Neural progenitor cell (in vitro differentiated cells): ENCODE data around the gene TMEM236. TPM values are rescaled to one million over a fixed set of nuclear protein-coding genes. Genes with fewer than 3 reads are reported as not detected.
A peak's percentile ranks its signal among the peaks of the same experiment; 100 is the strongest.

Experiments used
- DNase-seq: peaks from one replicate; pipeline ENCODE4 v3.0.0-alpha.2; 2016; ENCODE audit warnings: low spot score
- H2AFZ ChIP-seq: fragments of 200-600 bp; sonication (generic); replicated peaks from 2 replicates; pipeline ENCODE4 v1.6.1; 2016; ENCODE audit warnings: antibody characterized with exemption
- H3F3A ChIP-seq: fragments of 200-600 bp; sonication (generic); 2 replicates; pipeline ENCODE4 v1.6.1; 2016; ENCODE audit warnings: antibody characterized with exemption, low read depth
- H3K27ac ChIP-seq: fragments of 200-600 bp; sonication (generic); 2 replicates; pipeline ENCODE4 v1.5.1; 2016; ENCODE audit warnings: mild to moderate bottlenecking
- H3K27me3 ChIP-seq: fragments of 200-600 bp; sonication (generic); 2 replicates; pipeline ENCODE4 v1.6.1; 2016; ENCODE audit warnings: mild to moderate bottlenecking, moderate library complexity
- H3K36me3 ChIP-seq: fragments of 200-600 bp; sonication (generic); 2 replicates; pipeline ENCODE4 v1.5.1; 2016
- H3K4me1 ChIP-seq: fragments of 200-600 bp; sonication (generic); 2 replicates; pipeline ENCODE4 v1.6.1; 2016; ENCODE audit warnings: mixed run types
- H3K4me2 ChIP-seq: fragments of 200-600 bp; sonication (generic); 2 replicates; pipeline ENCODE4 v1.6.1; 2016
- H3K4me3 ChIP-seq: fragments of 200-600 bp; sonication (generic); 2 replicates; pipeline ENCODE4 v1.5.1; 2016
- H3K79me2 ChIP-seq: fragments of 200-600 bp; sonication (generic); 2 replicates; pipeline ENCODE4 v1.6.1; 2016; ENCODE audit warnings: low read depth
- H3K9ac ChIP-seq: fragments of 200-600 bp; sonication (generic); 2 replicates; pipeline ENCODE4 v1.6.1; 2016
- H3K9me3 ChIP-seq: fragments of 200-600 bp; sonication (generic); 2 replicates; pipeline ENCODE4 v1.5.1; 2016; ENCODE audit warnings: low read depth
- H4K20me1 ChIP-seq: fragments of 200-600 bp; sonication (generic); 2 replicates; pipeline ENCODE4 v1.6.1; 2016; ENCODE audit warnings: low read depth
- H3K27ac Mint-ChIP-seq: 3 replicates; pipeline ENCODE4 v1.8.0; 2021; ENCODE audit warnings: mixed read lengths
- H3K27me3 Mint-ChIP-seq: 2 replicates; pipeline ENCODE4 v1.8.0; 2022; ENCODE audit warnings: low read depth, mild to moderate bottlenecking, inconsistent platforms, moderate library complexity, mixed read lengths; ENCODE audit not compliant: insufficient read depth
- H3K36me3 Mint-ChIP-seq: 3 replicates; pipeline ENCODE4 v1.8.0; 2021; ENCODE audit warnings: mixed read lengths
- H3K4me1 Mint-ChIP-seq: 3 replicates; pipeline ENCODE4 v1.8.0; 2021; ENCODE audit warnings: mixed read lengths
- H3K4me3 Mint-ChIP-seq: 3 replicates; pipeline ENCODE4 v1.8.0; 2021; ENCODE audit warnings: mild to moderate bottlenecking, moderate library complexity, mixed read lengths
- H3K9me3 Mint-ChIP-seq: 3 replicates; pipeline ENCODE4 v1.8.0; 2020; ENCODE audit warnings: mixed read lengths
- EZH2phosphoT487 ChIP-seq: fragments of 200-600 bp; sonication (generic); IDR thresholded peaks from 2 replicates; pipeline ENCODE4 v1.6.1; 2017; ENCODE audit warnings: antibody characterized with exemption
- microRNA counts: library from miRNA; unstranded; fragments of <30 nt; microRNA quantifications from one replicate; lab custom pipeline; 2016
- microRNA-seq: library from miRNA; unstranded; fragments of <30 nt; microRNA quantifications from one replicate; pipeline ENCODE4, GENCODE V29; 2016
- small RNA-seq: library from RNA; depleted of rRNA; stranded (forward); fragments of <200 nt; gene quantifications from one replicate; pipeline ENCODE3, GENCODE V24; 2015
- total RNA-seq: library from RNA; depleted of rRNA; stranded (reverse); fragments of >200 nt; gene quantifications from 2 replicates; pipeline ENCODE4 v1.2.3, GENCODE V29; 2015; ENCODE audit warnings: low replicate concordance
- TF ChIP-seq, protein P1 (sequence below): fragments of 200-600 bp; sonication (generic); IDR thresholded peaks from 2 replicates; pipeline ENCODE4 v1.5.1; 2017; ENCODE audit warnings: antibody characterized with exemption, mild to moderate bottlenecking

TMEM236 gene
- total RNA-seq, 1 donor from 2014 or later: not detected

DNA sequence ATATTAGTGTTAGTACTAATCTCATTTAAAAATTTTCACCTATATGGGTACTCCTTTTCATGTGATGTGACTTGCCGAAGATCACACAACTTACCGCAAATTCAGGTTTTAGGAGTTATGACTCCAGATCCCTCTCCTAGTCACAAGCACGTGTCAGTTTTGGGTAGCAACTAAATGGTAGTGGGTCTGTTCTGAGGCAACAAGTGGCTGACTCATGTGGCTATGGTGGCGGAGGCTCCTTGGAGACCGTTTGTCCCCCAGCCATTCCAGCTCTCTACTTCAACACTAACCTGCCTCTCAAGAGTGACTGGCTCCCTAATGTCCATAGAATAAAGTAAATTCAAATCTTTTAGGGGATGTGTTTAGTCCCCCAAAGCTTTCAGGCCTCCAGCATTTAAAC is 96.6 kb downstream of the TMEM236 start:
- Histone ChIP-seq H3K9me3 (no peaks in the 10 kb centered on the region), H3K27me3 (no peaks in the 10 kb centered on the region), H2AFZ (no peak overlapping the region), H3K27ac (no peak overlapping the region), H4K20me1 (no peaks in the 10 kb centered on the region), H3K9ac (no peak overlapping the region), H3K36me3 (no peaks in the 10 kb centered on the region), H3K79me2 (no peaks in the 10 kb centered on the region), H3K4me3 (no peak overlapping the region), H3K4me2 (no peak overlapping the region), H3F3A (no peaks in the 10 kb centered on the region), H3K4me1 (no peaks in the 10 kb centered on the region)
- Mint-ChIP-seq H3K27me3 (no peaks in the 10 kb centered on the region), H3K9me3 (no peaks in the 10 kb centered on the region), H3K4me3 (no peak overlapping the region), H3K27ac (no peak overlapping the region), H3K36me3 (no peaks in the 10 kb centered on the region), H3K4me1 (peaks cover 8% of the 10 kb centered on the region)
- DNase-seq: no peak
- no peak for TF ChIP-seq EZH2phosphoT487
- TF ChIP-seq, protein P1, sequence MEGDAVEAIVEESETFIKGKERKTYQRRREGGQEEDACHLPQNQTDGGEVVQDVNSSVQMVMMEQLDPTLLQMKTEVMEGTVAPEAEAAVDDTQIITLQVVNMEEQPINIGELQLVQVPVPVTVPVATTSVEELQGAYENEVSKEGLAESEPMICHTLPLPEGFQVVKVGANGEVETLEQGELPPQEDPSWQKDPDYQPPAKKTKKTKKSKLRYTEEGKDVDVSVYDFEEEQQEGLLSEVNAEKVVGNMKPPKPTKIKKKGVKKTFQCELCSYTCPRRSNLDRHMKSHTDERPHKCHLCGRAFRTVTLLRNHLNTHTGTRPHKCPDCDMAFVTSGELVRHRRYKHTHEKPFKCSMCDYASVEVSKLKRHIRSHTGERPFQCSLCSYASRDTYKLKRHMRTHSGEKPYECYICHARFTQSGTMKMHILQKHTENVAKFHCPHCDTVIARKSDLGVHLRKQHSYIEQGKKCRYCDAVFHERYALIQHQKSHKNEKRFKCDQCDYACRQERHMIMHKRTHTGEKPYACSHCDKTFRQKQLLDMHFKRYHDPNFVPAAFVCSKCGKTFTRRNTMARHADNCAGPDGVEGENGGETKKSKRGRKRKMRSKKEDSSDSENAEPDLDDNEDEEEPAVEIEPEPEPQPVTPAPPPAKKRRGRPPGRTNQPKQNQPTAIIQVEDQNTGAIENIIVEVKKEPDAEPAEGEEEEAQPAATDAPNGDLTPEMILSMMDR: no peak

MicroRNA genes within 50 kb of the gene (microRNA counts, 767-probe panel; counts per million panel counts)
- 460 counts per million, percentile 90 among the panel's probes with 10 or more counts for microRNA hsa-miR-511 (lab: Ali Mortazavi, UCI)

Small RNA genes lying within 50 kb of the gene (microRNA-seq; reads per million reads assigned to microRNA genes)
- gene MIR511: not detected

Small RNA genes lying within 50 kb of the gene (small RNA-seq; reads per million reads assigned to genes)
- gene MIR511: not detected

Other genes starting within 250 kb of the TMEM236 start
- 1.9 and 3.1 TPM in 2 replicates for gene HACD1, start 134.8 kb upstream of the TMEM236 start, total RNA-seq
- 37.2 and 43.2 TPM in 2 replicates for gene STAM, start 108.0 kb upstream of the TMEM236 start, total RNA-seq
- gene MRC1, start 57.1 kb downstream of the TMEM236 start, total RNA-seq: 0.03 TPM in 1 of 2 replicates, not detected in the other
- 0.22 TPM in 1 of 2 replicates, not detected in the other for gene SLC39A12, start 199.7 kb downstream of the TMEM236 start, total RNA-seq